IMR-90 (cell line): Measurements from ENCODE around the gene NPIPB2. TPM values are rescaled to one million over a fixed set of nuclear protein-coding genes. Genes with fewer than 3 reads are reported as not detected.

Experiments
- ATAC-seq: fragments of 200-7000 bp; cut with Tn5 transposase; 2 replicates; pipeline ENCODE4 v1.9.1; 2020; ENCODE audit warnings: low read depth, mild to moderate bottlenecking, moderate library complexity
- BruUV-seq: library from RNA; stranded (reverse); fragments of 400-500 nt; replicated peaks from 2 replicates; lab custom pipeline; 2021; lab: Mats Ljungman, UMichigan
- CTCF ChIA-PET: fragments of 300-600 bp; formaldehyde crosslinking; extraction: SDS; loops from one replicate; lab custom pipeline; 2021; ENCODE audit warnings: antibody characterized with exemption; lab: Yijun Ruan, JAX
- POLR2A ChIA-PET: fragments of 300-600 bp; sonication (Branson Sonifier 250); formaldehyde crosslinking; loops from one replicate; lab custom pipeline; 2022; ENCODE audit warnings: antibody characterized with exemption; ENCODE audit not compliant: unreplicated experiment; lab: Charles Lee
- DNase-seq: peaks from one replicate; pipeline ENCODE4 v3.0.0; 2013
- H2AFZ ChIP-seq: replicated peaks from 2 replicates; pipeline ENCODE3; 2013; ENCODE audit warnings: low read length, mild to moderate bottlenecking; ENCODE audit not compliant: poor library complexity
- H2AK5ac ChIP-seq: 2 replicates; pipeline ENCODE4 v1.6.1; 2013; ENCODE audit warnings: low read depth, low read length, inconsistent platforms
- H2AK9ac ChIP-seq: replicated peaks from 2 replicates; pipeline ENCODE3; 2013; ENCODE audit warnings: mild to moderate bottlenecking, low read depth, low read length, moderate library complexity; ENCODE audit not compliant: poor library complexity
- H2BK120ac ChIP-seq: 2 replicates; pipeline ENCODE4 v1.6.1; 2013; ENCODE audit warnings: low read depth, low read length, inconsistent platforms
- H2BK15ac ChIP-seq: 3 replicates; pipeline ENCODE4 v1.6.1; 2013; ENCODE audit warnings: low read depth, low read length, inconsistent platforms
- H2BK20ac ChIP-seq: 2 replicates; pipeline ENCODE4 v1.6.1; 2013; ENCODE audit warnings: low read depth, mild to moderate bottlenecking, inconsistent platforms, low read length, moderate library complexity
- H2BK5ac ChIP-seq: 2 replicates; pipeline ENCODE4 v1.6.1; 2013; ENCODE audit warnings: mild to moderate bottlenecking, low read depth, low read length, inconsistent platforms; ENCODE audit not compliant: poor library complexity, severe bottlenecking
- H3K14ac ChIP-seq: replicated peaks from 2 replicates; pipeline ENCODE4 v1.6.1; 2013; ENCODE audit warnings: low read depth, low read length, inconsistent platforms
- H3K18ac ChIP-seq: 2 replicates; pipeline ENCODE4 v1.6.1; 2013; ENCODE audit warnings: low read depth, low read length, control low read depth
- H3K23ac ChIP-seq: 2 replicates; pipeline ENCODE4 v1.6.1; 2013; ENCODE audit warnings: low read depth, low read length, inconsistent platforms
- H3K27ac ChIP-seq: 2 replicates; pipeline ENCODE4 v1.5.1; 2013; ENCODE audit warnings: mild to moderate bottlenecking, control low read depth, low read length; ENCODE audit not compliant: insufficient read depth
- H3K27me3 ChIP-seq: 2 replicates; pipeline ENCODE4 v1.6.1; 2013; ENCODE audit warnings: low read length; ENCODE audit not compliant: control insufficient read depth, insufficient read depth
- H3K36me3 ChIP-seq: 2 replicates; pipeline ENCODE4 v1.6.1; 2013; ENCODE audit warnings: low read length, mixed read lengths; ENCODE audit not compliant: control insufficient read depth, insufficient read depth
- H3K4ac ChIP-seq: 2 replicates; pipeline ENCODE4 v1.6.1; 2013; ENCODE audit warnings: low read depth, low read length, inconsistent platforms
- H3K4me1 ChIP-seq: 2 replicates; pipeline ENCODE4 v1.6.1; 2013; ENCODE audit warnings: low read length, mixed read lengths; ENCODE audit not compliant: control insufficient read depth, insufficient read depth
- H3K4me2 ChIP-seq: 2 replicates; pipeline ENCODE4 v1.6.1; 2013; ENCODE audit warnings: low read depth, mild to moderate bottlenecking, control low read depth, low read length, moderate library complexity
- H3K4me3 ChIP-seq: 2 replicates; pipeline ENCODE4 v1.5.1; 2013; ENCODE audit warnings: low read depth, mild to moderate bottlenecking, control low read depth, low read length, moderate library complexity; ENCODE audit not compliant: insufficient read depth
- H3K56ac ChIP-seq: 2 replicates; pipeline ENCODE4 v1.6.1; 2013; ENCODE audit warnings: low read length, inconsistent platforms; ENCODE audit not compliant: insufficient read depth; ENCODE audit errors: extremely low read depth
- H3K79me1 ChIP-seq, 2 experiments: 2 replicates each; pipeline ENCODE4 v1.6.1; 2013; ENCODE audit warnings: low read length in 2 of 2, inconsistent platforms in 1 of 2, low read depth in 1 of 2
- H3K9ac ChIP-seq: 2 replicates; pipeline ENCODE4 v1.6.1; 2013; ENCODE audit warnings: low read depth, low read length, control low read depth
- H3K9me1 ChIP-seq: 2 replicates; pipeline ENCODE4 v1.6.1; 2013; ENCODE audit warnings: low read length, inconsistent platforms; ENCODE audit not compliant: insufficient read depth
- H3K9me3 ChIP-seq: 2 replicates; pipeline ENCODE4 v1.6.1; 2013; ENCODE audit warnings: low read length; ENCODE audit not compliant: control insufficient read depth, insufficient read depth
- H4K20me1 ChIP-seq: 2 replicates; pipeline ENCODE4 v1.6.1; 2013; ENCODE audit warnings: low read length, inconsistent platforms; ENCODE audit not compliant: insufficient read depth
- H4K5ac ChIP-seq: 2 replicates; pipeline ENCODE4 v1.6.1; 2013; ENCODE audit warnings: mild to moderate bottlenecking, low read depth, low read length, control low read depth
- H4K8ac ChIP-seq, 2 experiments: 2 replicates each; pipeline ENCODE4 v1.6.1; 2013; ENCODE audit warnings: low read depth in 2 of 2, low read length in 2 of 2, control low read depth in 1 of 2, inconsistent platforms in 1 of 2
- H4K91ac ChIP-seq: 2 replicates; pipeline ENCODE4 v1.6.1; 2013; ENCODE audit warnings: low read depth, low read length, inconsistent platforms; ENCODE audit not compliant: insufficient read depth
- MAFK ChIP-seq: IDR thresholded peaks from 2 replicates; pipeline ENCODE4 v1.6.1; 2012; ENCODE audit warnings: low read depth, low read length, improper control_type of control experiment
- NFE2L2 ChIP-seq: fragments of 150-350 bp; IDR thresholded peaks from 2 replicates; pipeline ENCODE4 v1.6.1; 2016; ENCODE audit warnings: low read depth, mild to moderate bottlenecking, low read length
- WGBS, 2 experiments: methylation state at CpG; one replicate each; pipeline versions ENCODE4 v1.1.5 to v1.1.7; 2013; ENCODE audit warnings: missing lambda C conversion rate in 2 of 2; ENCODE audit not compliant: insufficient read length in 1 of 2; ENCODE audit errors: extremely low coverage in 2 of 2; 5-methylcytosine and 5-hydroxymethylcytosine counted together
- dilution Hi-C: fragments of 300-500 bp; cut with HindIII; formaldehyde crosslinking; loops from one replicate; pipeline ENCODE4 v1.14.3; 2018; ENCODE audit warnings: low sequenced_read_pairs; ENCODE audit not compliant: unreplicated experiment
- in situ Hi-C: fragments of 300-500 bp; cut with MboI; formaldehyde crosslinking; loops from 3 replicates; pipeline ENCODE4 v1.14.3; 2019; ENCODE audit warnings: low sequenced_read_pairs, inconsistent platforms, mixed read lengths
- intact Hi-C: fragments of 100-400 bp; cut with micrococcal nuclease; formaldehyde crosslinking; loops from 2 replicates; pipeline ENCODE4 v1.10.0; 2022
- polyA plus RNA-seq, 3 experiments: library from polyadenylated mRNA; depleted of rRNA; stranded (reverse); fragments of >200 nt; gene quantifications; 2 replicates each; pipeline ENCODE4 v1.2.3, GENCODE V29; 2012; ENCODE audit warnings: low replicate concordance in 1 of 3
- total RNA-seq: library from RNA; depleted of rRNA; stranded (reverse); fragments of >200 nt; gene quantifications from 2 replicates; pipeline ENCODE4 v1.2.3, GENCODE V29; 2012

The NPIPB2 gene
- total and polyA plus RNA-seq, 2 of the 4 experiments (the other 2 are of a cell fraction): 2.2 to 7.7 TPM

DNA sequence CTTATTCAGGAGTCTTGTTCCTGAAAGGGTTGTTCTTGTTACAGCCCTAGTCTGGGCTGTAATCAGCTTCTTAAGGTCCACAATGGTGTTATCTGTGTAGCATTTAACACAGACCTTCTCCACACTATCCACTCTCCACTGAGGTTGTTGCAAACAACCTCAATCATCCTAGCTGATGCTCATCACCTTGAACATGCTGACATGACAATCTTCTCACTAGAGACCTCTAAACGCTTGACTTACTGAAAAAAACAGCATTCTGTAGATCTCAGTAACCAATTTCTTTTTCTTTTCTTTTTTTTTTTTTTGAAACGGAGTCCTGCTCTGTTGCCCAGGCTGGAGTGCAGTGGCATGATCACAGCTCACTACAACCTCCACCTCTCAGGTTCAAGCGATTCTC, 26.7 kb upstream of the NPIPB2 start:
- Histone ChIP-seq H3K79me1 (no peaks in the 10 kb centered on the region), H4K20me1 (no peaks in the 10 kb centered on the region), H4K5ac (no peak overlapping the region), H3K27me3 (no peaks in the 10 kb centered on the region), H3K9me3 (no peaks in the 10 kb centered on the region), H2BK15ac (no peak overlapping the region), H2AFZ (no peak overlapping the region), H3K4me3 (no peak overlapping the region), H3K4me2 (no peak overlapping the region), H4K8ac (no peak overlapping the region), H2BK20ac (no peak overlapping the region), H3K9me1 (no peaks in the 10 kb centered on the region), H3K56ac (no peak overlapping the region), H3K4ac (no peak overlapping the region), H3K9ac (no peak overlapping the region), H3K18ac (no peak overlapping the region), H2BK120ac (no peak overlapping the region), H3K4me1 (peaks cover 5% of the 10 kb centered on the region; the same call in 1 of the 2 replicates), H3K14ac (no peak overlapping the region), H2AK9ac (no peak overlapping the region), H3K27ac (no peak overlapping the region), H4K91ac (no peak overlapping the region), H2BK5ac (no peak overlapping the region), H3K36me3 (no peaks in the 10 kb centered on the region), H3K23ac (no peak overlapping the region), H2AK5ac (no peak overlapping the region)
- ATAC-seq (no peak), DNase-seq (no peak)
- CTCF ChIA-PET: interaction anchor here (0.7 to 1.6 kb wide), 2 partner anchors 18 to 99 kb away, joined by 3 to 4 read pairs; no protein-coding TSS in a partner anchor
- intact Hi-C loops: no loop called here
- TF ChIP-seq MAFK (peak; percentile 64), NFE2L2 (no peak)
- dilution Hi-C loops: no loop called here
- POLR2A ChIA-PET: no interaction called here
- no TSS peak for BruUV-seq
- in situ Hi-C loops: no loop called here
- WGBS, 2 experiments: 86% methylated on average over 1 of the region's 3 CpGs; no CpG with 5 or more reads in 1 of the 2 experiments
